ENCODE measurements around the gene SGK2.

Gene SGK2

DNA sequence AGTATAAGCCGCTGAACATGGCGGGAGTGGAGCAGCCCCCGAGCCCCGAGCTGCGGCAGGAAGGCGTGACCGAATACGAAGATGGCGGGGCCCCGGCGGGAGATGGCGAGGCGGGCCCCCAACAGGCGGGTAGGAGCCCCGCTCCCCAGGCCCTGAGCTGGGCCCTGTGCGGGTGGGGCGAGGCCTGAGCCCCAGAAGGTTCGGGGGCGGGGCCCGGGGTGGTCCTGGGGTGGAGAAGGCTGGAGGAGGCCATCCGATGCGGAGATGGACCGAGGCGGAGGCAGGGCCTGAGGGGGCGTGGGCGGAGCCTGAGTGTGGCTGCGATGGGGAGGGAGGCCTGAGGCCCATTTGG, 44.2 kb upstream of the SGK2 start (continued):
- no peak for TF ChIP-seq SALL2 (tag by site-specific recombination; IDR thresholded peaks at IDR 0.05; ENCODE audit: borderline replicate concordance)
- TF ChIP-seq SCRT1 (tag by site-specific recombination; IDR thresholded peaks at IDR 0.05; ENCODE audit: borderline replicate concordance) = no peak
- TF ChIP-seq GLI4 (tag by site-specific recombination; IDR thresholded peaks at IDR 0.05) = no peak
- 0 out of 2 replicates have a peak, but pooled peaks have one; percentile 34 for TF ChIP-seq ZFP3 (tag by site-specific recombination; IDR thresholded peaks at IDR 0.05; ENCODE audit: low read depth)
- peak; percentile 47; the same call in 1 of the 2 replicates for TF ChIP-seq ZXDB (tag by site-specific recombination; IDR thresholded peaks at IDR 0.05)
- TF ChIP-seq, protein P1, sequence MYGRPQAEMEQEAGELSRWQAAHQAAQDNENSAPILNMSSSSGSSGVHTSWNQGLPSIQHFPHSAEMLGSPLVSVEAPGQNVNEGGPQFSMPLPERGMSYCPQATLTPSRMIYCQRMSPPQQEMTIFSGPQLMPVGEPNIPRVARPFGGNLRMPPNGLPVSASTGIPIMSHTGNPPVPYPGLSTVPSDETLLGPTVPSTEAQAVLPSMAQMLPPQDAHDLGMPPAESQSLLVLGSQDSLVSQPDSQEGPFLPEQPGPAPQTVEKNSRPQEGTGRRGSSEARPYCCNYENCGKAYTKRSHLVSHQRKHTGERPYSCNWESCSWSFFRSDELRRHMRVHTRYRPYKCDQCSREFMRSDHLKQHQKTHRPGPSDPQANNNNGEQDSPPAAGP (tag by site-specific recombination; IDR thresholded peaks at IDR 0.05) = 0 out of 2 replicates have a peak, but pooled peaks have one; percentile 13
- no peak for TF ChIP-seq ZNF561 (tag by site-specific recombination; IDR thresholded peaks at IDR 0.05; ENCODE audit: borderline replicate concordance)
- TF ChIP-seq ZNF341 (tag by site-specific recombination; IDR thresholded peaks at IDR 0.05; ENCODE audit: low read depth) = peak; percentile 4

DNA sequence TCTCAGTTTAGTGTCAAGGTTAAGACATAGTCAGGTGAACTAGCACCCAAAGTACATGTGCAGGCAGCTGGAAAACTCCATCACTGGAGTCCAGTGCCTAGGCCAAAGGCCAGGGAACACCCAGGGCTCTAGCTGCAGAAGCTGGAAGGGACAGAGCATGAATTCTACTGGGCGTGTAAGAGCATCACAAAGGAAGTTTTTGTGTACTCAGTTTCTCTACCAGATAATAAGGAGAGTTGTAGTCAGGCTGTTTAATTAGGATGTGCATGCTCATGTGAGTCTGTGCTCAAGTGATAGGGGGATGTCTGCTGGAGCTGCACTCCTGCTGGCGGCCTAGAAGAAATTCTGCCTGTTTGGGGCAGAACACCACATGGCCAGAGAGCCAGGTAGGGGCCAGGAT, 43.2 kb upstream of the SGK2 start:
- Histone ChIP-seq H3K4me3 (ENCODE audit: low read depth, low read length) (no peak overlapping the region; the same call in 1 of the 2 replicates), H3K27ac (ENCODE audit: extremely low read depth, low read depth, low read length) (no peak overlapping the region)
- POLR2A ChIA-PET = interaction anchor here (2.0 to 2.5 kb wide), 3 partner anchors 15 to 58 kb away, joined by 5 to 36 read pairs (median 12); partner anchors contain the start of gene SRSF6

DNA sequence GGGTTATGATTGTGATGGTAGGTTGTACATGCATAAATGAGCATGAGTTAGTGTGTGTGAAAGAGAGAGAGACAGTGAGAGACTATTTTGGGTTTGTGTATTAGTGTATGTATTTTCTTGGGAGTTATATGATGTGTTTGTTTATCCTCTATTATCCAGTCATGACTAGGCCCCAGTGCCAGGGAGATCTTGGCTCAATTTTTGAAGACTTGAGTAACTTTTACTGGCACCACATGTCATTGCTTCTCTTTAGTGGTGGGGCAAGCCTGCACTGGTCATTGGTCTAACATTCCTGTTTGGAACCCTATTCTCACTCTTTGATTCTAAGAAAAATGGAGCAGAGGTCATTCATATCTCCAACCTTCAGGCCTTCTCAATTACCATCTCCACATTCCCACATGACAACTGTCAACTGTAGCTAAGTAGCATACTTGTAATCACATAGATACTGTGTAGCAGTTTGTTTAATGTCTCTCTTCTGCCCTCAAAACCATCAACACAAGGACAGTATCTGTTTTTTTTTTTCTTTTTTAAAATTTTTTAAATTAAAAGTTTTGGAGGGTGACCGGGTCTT, 42.5 kb upstream of the SGK2 start:
- CTCF ChIA-PET = interaction anchor here (1.3 kb wide), 1 partner anchor 68 kb away, joined by 4 read pairs; no protein-coding TSS in a partner anchor
- TF ChIP-seq KLF9 (tag by site-specific recombination; IDR thresholded peaks at IDR 0.05; ENCODE audit: low read depth) (no peak), TRIM28 (IDR thresholded peaks at IDR 0.05; ENCODE audit: borderline replicate concordance, low read length) (no peak), ZBTB48 (tag by site-specific recombination; IDR thresholded peaks at IDR 0.05) (no peak), ZNF610 (tag by site-specific recombination; IDR thresholded peaks at IDR 0.05; ENCODE audit: borderline replicate concordance) (no peak), ZNF404 (tag by site-specific recombination; IDR thresholded peaks at IDR 0.05) (no peak), ZNF624 (tag by site-specific recombination; IDR thresholded peaks at IDR 0.05) (no peak), ZNF670 (tag by site-specific recombination; IDR thresholded peaks at IDR 0.05; ENCODE audit: low read depth) (no peak), ZNF580 (tag by site-specific recombination; IDR thresholded peaks at IDR 0.05) (no peak), ZBTB17 (tag by site-specific recombination; IDR thresholded peaks at IDR 0.05) (no peak), ZFP69B (tag by site-specific recombination; IDR thresholded peaks at IDR 0.05) (no peak), ZNF416 (tag by site-specific recombination; IDR thresholded peaks at IDR 0.05) (no peak), ZNF768 (tag by site-specific recombination; IDR thresholded peaks at IDR 0.05) (no peak), ZNF658 (tag by site-specific recombination; IDR thresholded peaks at IDR 0.05) (no peak), ZNF239 (tag by site-specific recombination; IDR thresholded peaks at IDR 0.05) (no peak)
- TF ChIP-seq, protein P2, sequence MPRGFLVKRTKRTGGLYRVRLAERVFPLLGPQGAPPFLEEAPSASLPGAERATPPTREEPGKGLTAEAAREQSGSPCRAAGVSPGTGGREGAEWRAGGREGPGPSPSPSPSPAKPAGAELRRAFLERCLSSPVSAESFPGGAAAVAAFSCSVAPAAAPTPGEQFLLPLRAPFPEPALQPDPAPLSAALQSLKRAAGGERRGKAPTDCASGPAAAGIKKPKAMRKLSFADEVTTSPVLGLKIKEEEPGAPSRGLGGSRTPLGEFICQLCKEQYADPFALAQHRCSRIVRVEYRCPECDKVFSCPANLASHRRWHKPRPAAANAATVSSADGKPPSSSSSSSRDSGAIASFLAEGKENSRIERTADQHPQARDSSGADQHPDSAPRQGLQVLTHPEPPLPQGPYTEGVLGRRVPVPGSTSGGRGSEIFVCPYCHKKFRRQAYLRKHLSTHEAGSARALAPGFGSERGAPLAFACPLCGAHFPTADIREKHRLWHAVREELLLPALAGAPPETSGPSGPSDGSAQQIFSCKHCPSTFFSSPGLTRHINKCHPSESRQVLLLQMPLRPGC (tag by site-specific recombination; IDR thresholded peaks at IDR 0.05) = no peak
- TF ChIP-seq, protein P3, sequence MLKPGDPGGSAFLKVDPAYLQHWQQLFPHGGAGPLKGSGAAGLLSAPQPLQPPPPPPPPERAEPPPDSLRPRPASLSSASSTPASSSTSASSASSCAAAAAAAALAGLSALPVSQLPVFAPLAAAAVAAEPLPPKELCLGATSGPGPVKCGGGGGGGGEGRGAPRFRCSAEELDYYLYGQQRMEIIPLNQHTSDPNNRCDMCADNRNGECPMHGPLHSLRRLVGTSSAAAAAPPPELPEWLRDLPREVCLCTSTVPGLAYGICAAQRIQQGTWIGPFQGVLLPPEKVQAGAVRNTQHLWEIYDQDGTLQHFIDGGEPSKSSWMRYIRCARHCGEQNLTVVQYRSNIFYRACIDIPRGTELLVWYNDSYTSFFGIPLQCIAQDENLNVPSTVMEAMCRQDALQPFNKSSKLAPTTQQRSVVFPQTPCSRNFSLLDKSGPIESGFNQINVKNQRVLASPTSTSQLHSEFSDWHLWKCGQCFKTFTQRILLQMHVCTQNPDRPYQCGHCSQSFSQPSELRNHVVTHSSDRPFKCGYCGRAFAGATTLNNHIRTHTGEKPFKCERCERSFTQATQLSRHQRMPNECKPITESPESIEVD (tag by site-specific recombination; IDR thresholded peaks at IDR 0.05) = no peak
- POLR2A ChIA-PET = no interaction called here
- no peak overlapping the region for H3K27ac ChIP-seq (ENCODE audit: extremely low read depth, low read depth, low read length)
- H3K9me3 ChIP-seq (ENCODE audit: control insufficient read depth, insufficient read depth, low read depth, low read length) = no peaks in the 10 kb centered on the region
- H3K36me3 ChIP-seq (ENCODE audit: control insufficient read depth in 2 of 2, insufficient read depth in 1 of 2, low read length in 2 of 2) = peaks cover 3 to 28% of the 10 kb centered on the region in 2 experiments; a peak in 2 of 3 replicates
- H3K4me3 ChIP-seq (ENCODE audit: low read depth, low read length) = no peak overlapping the region
- H3K4me1 ChIP-seq (ENCODE audit: control insufficient read depth, insufficient read depth, low read length) = peaks cover 6% of the 10 kb centered on the region; the same call in 1 of the 2 replicates

More for the DNA sequence above, 43.2 kb upstream of the SGK2 start:
- CTCF ChIA-PET = interaction anchor here (0.6 to 1.8 kb wide), 3 partner anchors 22 to 165 kb away, joined by 3 to 13 read pairs (median 3); no protein-coding TSS in a partner anchor
- Histone ChIP-seq H3K9me3 (ENCODE audit: control insufficient read depth, insufficient read depth, low read depth, low read length) (no peaks in the 10 kb centered on the region), H3K36me3 (ENCODE audit: control insufficient read depth in 2 of 2, insufficient read depth in 1 of 2, low read length in 2 of 2) (peaks cover 3 to 28% of the 10 kb centered on the region in 2 experiments; a peak in 2 of 3 replicates), H3K4me1 (ENCODE audit: control insufficient read depth, insufficient read depth, low read length) (peaks cover 6% of the 10 kb centered on the region; the same call in 1 of the 2 replicates)
- TF ChIP-seq ZNF324 (tag by site-specific recombination; IDR thresholded peaks at IDR 0.05) (no peak), ZNF548 (tag by site-specific recombination; IDR thresholded peaks at IDR 0.05) (no peak), TCF7L2 (IDR thresholded peaks at IDR 0.05; ENCODE audit: borderline replicate concordance, low read depth, low read length) (no peak), PBX3 (CRISPR knock-in tag; IDR thresholded peaks at IDR 0.05) (no peak)

All from HEK293 (cell line).